H4 (cell line): ENCODE measurements around the gene RARB. TPM values are rescaled to one million over a fixed set of nuclear protein-coding genes. Genes with fewer than 3 reads are reported as not detected.
A peak's percentile ranks its signal among the peaks of the same experiment; 100 is the strongest.

Source experiments
- DNase-seq: peaks from one replicate; pipeline ENCODE4 v3.0.0-alpha.2; 2015; ENCODE audit warnings: low spot score
- total RNA-seq: library from RNA; depleted of rRNA; stranded (reverse); fragments of >200 nt; shearing (Covaris generic); gene quantifications from 2 replicates; pipeline ENCODE4 v1.2.3, GENCODE V29; 2014

Gene RARB
- total RNA-seq, 1 experiment from 2014 or later = 1.0 TPM

DNA sequence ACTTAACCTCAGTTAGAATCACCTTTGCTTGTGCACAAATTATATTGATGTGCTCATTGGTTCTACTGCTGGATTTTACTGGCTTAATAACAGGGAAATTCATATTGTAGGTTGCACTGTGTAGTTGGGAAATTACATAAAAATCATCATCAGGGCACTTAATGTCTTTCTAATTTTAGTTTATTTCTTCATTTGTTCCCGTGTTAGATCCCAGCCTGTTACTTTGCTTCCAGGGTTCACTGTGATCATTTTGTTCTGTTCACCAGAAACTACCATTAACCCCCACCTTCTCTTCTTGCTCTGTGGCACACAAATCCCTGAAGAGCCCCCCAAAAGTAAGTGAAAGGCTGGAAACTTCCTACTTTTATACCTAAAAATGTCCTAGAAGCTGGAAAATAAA lies 80.4 kb downstream of the RARB start:
- DNase-seq = no peak

DNA sequence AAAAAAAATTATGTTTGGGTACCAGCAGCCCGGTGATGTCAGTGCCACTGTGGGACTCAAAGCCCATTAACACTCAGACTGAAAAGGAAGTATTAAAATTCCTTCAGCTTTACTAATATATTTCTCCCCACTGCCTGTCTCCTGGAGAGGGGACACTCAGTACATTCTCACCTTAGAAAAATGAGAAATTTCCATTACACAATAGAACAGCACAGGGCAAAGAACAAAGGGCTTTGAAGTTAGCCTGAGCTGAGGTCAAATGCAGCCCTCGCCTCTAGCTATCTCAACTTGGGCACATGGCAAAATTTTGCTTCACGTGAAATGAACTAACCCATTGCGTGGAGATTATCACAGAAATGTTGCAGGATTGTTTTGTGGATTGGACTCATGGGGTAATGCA lies 80.8 kb downstream of the RARB start:
- peak; percentile 6 for DNase-seq

DNA sequence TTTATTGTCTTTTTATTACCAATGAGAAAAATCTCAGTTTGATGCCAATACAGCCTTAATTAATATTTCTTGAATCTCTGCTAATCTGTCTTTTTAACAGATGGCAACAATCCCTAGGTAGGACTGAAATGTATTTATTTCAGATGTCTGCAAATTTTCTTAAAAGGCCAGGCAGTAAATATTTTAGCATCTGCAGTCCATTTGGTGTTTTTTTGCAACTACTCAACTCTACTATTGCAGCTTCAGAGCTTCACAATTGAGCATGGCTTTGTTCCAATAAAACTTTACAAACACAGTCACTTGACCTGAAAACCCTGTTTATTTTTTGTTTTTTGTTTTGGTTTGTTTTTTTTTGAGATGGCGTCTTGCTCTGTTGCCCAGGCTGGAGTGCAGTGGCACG lies 82.7 kb downstream of the RARB start:
- DNase-seq = no peak

DNA sequence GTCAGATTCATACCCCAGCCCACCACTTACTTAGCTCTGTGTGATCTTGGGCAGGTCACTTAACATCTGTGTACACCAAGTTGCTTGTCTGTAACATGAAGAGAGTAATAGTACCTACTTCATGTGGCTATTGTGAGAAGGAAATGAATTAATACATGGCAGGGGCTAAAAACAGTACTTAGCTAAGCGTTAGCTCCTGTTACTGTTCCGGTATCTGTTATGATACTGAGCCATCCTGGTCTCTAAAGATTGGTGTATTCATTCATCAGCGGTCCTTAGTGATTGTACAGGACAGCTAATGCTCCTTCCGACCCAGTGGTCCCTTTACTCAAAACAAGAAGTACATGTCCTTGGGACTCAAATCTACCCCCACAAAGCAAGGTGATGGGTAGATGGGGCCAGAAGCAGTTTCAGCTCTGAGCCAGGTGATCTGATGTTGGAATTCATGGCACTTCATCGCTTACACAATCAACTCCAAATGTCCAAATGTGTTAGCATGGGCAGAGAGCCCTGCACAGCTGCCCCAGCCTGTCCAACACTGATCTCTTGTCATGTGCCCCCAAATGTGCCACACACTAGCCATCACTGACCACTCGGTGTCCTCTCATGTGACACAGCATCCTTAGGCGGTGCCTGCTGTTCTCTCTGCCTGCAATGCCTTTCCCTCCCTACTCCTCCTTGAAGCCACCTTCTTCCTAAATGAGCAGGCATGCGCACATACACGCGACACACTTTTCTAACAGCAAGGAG lies 84.1 kb downstream of the RARB start:
- DNase-seq = no peak

DNA sequence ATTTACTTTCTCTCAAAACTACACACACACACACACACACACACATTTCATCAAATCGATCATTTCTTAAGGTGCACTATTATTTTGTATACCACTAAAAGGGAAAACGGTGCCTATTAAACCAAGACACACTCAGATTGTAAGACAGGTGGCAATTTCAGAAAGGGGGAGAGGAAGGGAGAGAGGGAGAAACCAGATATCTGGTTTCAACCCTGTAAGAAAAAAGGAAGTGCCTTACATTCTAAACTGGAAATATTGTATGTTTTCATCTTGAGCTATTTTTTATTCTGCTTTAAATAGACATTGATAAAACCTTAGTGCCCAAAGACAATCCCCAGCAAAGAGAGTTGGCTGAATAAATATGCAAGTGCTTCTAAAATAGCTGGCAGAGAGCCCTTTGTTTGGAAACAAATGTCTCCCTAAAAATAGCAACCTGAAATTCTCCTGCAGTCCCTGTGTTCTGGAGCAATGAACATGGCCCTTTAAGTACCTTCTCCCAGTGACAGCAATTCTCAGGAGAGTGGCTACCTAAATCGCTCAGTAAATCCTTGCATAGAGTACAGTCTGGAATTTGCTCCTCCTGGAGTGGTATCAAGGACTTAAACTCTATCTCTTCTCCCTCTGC lies 85.7 kb downstream of the RARB start:
- DNase-seq = no peak

DNA sequence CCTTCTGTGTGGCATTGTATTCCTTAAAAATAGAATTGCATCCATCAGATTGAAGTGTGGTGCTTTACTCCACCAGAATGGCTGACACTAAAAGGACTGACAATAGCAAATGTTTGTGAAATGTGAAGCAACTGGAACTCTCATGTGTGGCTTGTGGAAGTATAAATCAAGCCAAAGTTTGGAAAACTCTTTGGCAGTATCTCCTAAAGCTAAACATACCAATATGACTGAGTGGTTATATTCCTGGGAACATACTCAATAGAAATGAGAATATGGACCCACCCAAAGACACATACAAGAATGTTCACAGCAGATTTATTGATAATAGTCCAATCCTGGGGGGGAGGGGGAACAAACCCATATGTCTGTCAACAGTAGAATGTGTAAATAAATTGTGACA lies 87.1 kb downstream of the RARB start:
- DNase-seq = no peak

DNA sequence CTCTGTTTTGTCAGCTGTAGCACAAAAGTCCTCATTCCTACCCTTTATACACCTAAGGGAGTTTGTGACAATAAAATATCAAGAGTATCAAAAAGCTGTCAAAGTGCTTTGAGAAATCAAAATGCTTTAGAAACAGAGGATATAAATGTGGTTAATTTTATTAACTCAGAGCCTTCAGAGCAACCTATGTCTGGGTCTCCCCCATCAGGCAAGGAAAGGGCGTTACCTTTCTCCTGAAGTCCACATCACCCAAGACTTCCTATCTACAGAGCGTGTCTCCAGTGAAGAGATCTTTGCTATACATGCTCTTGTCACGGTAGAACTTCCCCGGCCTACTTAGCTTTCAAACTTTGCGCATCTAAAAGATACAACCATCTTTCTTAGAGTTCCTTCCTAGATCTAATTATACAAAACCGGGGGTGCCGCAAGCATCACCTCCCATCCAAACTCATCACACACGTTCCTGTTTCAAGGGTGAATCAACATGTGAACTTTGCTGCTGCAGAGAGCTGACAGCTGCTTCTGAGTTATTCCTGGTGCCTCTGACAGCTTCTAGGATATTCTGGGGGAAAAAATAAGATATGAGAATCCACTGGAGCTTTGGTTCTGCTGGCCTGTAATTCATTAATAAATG lies 93.0 kb downstream of the RARB start:
- no peak for DNase-seq

DNA sequence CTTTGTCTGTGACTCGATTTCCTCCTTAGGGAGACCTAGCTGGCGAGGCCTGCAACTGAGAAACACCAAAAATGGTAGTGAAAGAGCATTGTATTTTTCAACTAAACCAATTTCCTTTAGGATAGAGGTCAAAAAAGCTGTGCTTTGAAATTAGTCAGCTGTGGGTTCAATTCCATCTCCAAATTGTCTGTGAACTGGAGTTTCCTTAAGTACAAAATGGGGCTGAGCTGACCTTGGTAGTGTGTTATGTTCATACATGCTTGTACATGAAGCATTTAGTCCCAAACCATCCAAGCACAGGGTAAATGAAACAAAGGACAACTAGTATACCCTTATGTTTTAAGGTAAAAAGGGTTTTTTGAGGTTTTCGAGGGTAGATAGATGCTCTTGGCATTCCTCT lies 99.3 kb downstream of the RARB start:
- no peak for DNase-seq

DNA sequence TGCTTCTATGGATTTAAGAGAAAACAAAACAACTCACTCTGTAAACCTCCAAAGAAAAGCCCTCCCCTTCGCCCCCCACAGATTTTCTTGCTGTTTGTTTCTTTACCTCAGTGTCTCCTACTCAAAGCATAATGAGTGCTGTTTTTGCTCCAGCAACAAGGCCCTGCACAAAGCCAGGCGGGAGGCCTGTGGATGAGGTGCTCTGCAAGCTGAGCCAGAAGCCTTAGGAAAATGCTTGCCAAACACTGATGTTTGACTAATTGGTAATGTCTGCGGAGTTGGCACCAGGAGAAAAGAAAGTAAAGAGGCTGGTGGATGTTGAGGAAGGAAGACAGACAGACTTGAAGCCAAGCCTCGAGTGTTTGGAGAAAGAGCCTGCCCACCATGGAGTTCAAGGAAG lies 99.7 kb downstream of the RARB start:
- no peak for DNase-seq

DNA sequence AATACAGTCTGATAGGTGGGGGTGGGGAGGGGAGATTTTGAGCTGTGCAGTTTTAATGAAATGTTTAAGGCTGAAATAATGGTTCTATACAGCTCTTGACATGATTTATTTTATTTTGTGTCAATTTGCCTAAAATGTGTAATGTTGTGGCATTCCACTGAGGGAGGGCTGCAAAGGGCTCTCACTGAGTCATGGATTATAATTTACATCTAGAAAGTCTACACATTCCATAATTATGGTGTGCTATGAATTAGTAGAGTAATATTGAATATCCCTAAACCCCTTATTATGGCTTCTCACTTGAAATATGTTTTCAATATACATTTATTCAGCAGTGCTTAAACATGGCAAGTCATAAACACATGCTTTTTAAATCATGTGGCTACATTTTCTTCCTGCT lies 103.9 kb downstream of the RARB start:
- no peak for DNase-seq

DNA sequence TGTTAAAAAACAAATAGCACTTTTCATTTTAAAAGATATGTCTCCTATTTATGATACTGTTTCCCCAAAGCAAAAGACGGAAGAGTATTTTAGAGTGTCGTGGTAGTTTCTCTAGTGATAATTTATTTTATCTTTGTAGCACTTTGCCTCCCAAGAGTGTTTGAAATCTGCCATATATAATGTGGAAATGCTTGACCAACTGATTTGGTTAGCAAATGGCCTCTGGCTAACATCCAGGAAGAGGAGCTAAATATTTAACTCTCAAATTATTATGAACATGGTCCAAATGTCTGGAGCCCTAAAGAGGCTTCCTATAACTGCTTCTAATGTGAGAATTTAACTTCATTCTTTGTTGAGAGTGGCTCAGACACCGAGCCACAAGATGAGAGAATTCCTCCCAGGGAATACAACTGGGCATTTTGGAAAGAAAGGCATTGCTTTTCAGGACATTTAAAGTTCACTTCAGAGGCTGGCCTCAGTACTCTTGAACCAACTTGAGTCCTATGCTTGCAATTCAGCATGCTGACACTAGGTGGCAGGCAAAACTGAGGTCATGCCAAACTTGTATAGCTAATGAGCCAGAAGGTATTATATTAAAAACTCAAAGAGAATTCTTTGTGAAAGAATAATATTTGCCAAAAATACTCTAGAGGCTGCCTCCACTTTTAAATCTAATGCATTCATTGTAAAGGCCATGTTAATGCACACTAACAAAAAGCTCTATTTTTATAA lies 104.5 kb downstream of the RARB start:
- DNase-seq = no peak

DNA sequence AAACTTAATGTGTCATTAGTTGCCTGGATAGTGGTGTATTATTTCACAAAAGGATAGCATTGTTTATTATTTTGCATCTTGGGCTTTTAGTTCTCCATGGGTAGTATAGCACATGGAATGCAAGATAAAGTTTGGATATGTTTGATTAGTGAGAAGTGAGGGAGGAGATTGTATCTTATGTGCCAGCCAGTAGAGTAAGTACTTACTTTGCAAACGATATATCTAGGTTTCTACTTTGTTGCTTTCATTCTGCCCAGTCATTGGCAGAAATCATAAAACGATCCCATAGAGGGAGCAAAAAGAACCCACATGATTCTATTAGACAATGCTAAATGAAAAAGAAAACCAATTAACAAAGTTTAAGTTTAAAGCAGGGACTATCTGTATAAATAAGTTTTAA lies 105.3 kb downstream of the RARB start:
- no peak for DNase-seq

DNA sequence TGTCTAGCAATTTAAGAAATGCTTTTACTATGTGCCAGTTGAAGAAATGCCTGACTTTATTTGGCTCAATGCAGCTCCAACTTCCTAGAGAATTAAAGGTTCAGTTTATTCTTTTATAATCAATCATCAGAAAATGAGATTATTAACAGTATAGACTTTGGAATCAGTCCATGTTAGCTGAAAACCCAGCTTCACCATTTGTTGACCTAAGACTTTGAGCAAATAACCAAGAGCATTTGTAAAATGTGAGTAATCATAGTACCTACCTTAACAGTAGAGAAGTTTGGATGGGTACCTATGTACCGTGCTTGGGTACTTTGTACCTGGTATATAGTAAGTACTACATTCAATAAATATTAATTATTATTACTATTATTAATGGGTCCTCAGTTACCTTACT lies 105.9 kb downstream of the RARB start:
- DNase-seq = no peak

DNA sequence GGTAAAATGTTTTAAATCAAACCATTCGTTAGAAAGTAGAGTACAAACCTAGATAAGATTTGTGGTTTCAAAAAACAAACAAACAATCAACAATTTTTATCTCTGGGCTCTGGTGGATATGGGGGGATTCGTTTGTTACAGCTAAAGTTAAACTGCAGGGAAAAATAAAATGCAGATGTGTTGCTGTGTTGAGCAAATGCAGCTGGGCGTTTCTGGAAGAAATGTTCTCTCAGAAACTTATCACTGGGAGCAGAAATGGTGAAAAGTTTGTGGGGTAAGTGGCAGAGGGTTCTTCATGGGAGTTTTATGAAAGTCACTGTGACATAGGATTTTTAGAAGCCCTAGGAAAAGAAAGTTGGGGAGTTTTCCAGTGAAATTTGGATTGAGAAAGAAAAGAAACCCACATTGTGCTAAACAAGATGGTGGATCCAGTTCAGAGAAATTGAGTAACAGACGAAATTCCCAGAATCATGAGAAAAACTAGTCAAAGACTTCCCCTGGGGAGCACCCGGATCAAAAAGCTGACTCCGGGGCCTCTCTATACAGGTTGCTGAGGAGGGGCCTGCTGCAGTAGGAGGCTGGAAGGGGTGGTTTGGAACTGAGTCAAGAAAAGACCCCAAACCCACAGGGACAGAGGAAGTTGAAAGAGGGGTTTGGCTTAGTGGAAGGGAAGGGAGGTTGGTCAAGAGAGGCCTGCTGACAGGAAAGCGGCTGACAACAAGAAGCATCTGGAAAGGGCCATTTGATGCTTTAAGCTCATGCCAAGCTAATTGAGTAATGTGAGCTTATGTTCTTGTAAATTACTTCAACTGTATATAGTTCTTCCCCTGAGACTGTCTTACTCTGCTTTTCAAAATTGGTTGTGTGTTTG lies 108.7 kb downstream of the RARB start:
- DNase-seq = no peak

DNA sequence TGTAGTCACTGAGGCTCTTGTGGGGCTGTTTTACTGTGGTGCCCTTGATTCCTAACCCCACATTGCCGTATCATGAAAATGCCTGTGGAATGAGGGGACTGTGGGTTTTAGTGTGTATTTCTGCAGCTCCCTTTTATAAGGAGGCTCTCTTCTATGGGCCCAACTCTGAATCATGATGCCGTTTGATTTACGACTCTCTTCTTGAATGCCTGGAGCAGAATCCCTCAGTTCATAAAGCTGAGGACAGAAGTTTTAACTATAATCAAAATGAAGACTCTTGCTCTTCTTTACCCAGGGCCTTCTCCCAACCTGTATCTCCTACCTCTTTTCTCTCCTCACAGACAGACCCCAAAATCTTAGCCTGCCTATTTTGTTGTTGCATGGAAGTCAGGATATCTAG lies 109.5 kb downstream of the RARB start:
- no peak for DNase-seq

DNA sequence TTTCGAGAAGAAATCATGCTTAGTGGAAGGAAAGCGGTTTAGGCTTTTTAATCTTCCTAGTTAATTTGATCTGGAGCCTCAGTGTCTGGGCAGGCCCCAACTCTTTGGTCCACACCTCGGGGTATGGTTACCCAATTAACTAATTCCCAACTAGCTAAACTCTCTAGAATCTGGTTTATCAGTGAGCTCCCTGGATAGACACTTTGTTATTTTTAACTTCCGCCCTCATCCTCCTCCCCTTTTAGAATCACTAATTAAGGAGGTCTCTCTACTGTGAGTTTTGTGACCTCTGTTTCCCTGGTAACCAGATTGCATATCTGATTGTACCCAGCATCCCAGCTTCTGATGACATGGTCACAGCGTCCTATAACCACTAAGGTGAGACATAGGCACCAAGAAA lies 112.2 kb downstream of the RARB start:
- no peak for DNase-seq

DNA sequence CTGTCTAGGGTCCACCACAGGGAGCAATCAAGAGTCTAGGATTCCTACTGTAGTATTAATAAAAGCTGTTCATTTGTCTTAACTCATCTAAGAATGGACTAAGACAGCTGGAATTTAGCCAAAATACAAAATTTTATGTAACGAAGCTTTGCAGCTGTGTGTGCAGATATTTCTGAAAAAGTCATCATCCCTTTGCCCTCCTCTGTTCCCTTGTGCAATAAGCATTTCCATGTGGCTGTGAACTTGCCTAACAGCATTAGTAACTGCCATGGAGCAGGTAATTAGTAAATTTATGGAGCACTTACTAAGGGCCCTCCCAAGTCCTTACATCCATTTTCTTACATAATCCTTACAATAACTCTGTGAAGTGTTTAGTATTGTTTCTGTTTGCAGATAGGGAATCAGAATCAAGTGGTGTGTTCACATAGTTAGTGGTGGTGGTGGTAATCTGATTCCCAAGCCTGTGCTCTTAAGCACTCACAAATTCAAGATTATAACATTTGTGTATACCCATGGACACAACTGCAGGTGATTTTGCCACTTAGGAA lies 114.5 kb downstream of the RARB start:
- no peak for DNase-seq

DNA sequence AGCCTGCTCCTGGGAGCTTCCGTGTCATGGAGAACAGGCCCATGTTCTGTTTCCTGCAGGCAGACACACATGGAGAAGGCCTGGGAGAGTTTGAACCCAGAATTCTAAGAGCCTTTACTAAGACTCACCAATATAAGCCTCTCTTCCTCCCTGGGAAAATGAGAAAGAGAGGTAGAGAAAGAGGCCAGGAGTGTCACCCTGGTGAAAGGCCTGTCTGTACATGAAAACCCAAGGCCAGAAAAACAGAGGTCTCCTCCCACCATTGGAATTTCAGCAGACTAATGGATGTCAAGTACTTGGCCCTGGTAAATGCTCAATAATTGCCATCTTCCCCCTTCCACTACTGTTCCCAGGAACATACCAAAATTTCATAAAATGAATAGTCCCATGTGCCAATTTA lies 119.0 kb downstream of the RARB start:
- DNase-seq = no peak

DNA sequence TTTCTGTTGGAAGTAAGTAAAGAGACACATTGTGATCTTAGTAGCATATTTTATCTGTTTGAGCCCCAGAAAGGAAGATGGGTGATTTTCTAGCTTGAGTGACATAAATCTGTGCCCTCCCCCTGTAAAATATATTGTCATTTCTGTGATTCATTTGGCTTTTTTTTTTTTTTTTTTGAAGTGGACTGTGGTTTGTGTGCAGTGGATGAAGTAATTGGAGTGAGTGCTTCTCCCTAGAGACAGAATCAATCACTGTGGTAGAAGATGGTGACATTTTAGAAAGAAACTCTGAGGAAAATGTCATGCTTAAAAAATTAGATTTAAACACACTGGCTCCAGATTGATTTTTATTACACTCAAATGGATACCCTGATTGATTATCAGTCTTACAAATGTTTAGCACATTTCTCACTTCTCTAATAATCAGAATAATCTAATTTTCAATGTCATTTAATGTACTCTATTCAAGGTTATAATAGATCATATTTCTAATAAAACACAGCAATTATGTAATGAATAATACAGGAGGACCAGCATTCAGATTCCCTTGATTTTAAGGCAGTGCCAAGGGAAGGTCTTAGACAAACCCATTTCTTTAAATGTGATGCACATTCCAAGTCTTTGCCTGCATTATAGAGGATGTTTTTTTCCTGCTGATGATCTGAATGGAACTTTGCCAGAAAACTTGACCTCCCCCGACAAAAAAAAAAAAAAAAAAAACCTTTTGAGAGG lies 120.0 kb downstream of the RARB start:
- DNase-seq = no peak

DNA sequence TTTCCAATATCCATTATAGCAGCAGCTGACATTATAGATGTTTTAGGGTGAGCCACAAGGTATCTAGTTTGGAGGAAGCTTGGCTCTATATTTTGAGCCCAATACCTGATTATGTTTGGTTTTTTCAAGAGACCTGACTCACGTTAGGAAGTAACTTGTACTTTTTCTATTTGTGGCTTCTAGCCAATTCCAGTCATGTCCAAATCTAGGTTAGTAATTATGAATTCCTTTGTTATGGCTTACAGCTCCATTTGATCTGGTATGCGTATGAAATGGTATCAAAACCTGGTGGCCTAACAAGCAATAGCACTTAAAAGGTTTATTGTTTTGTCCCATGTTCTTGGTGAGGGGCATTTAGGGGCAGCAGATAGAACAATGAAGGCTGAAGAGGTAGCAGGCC lies 120.8 kb downstream of the RARB start:
- no peak for DNase-seq

DNA sequence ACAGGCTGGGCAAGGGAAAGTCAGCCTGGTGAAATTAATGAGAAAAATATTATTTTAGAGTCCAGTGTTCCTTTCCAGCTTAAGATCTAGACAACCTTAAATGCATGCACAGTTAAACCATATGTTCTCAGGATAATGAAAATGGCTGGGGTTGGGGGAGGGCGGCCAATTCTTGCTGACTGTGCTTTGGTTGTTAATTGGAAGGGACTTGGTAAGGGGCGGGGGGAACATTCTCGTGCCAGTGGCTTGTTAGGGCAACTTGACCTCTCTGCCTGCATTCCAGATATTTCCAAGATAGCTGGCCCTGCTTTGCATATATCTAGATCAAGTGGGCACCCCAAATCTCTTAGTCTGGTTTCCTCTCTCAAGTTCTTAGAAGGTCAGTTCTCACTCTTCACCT lies 124.2 kb downstream of the RARB start:
- no peak for DNase-seq
